ENCODE data around the gene CDH26.

CDH26 gene

GRCh38 chr20:59945175-59945574 is 13.0 kb upstream of the CDH26 start:
- no peak for DNase-seq (ENCODE audit: low read depth in 1 of 2, low spot score in 1 of 2)
- no peak overlapping the region for H3K27ac ChIP-seq (replicated peaks)

GRCh38 chr20:59945731-59946130 is 12.5 kb upstream of the CDH26 start:
- DNase-seq (ENCODE audit: low read depth in 1 of 2, low spot score in 1 of 2): no peak
- H3K27me3 ChIP-seq (ENCODE audit: insufficient read depth, poor library complexity, severe bottlenecking): no peaks in the 10 kb centered on the region
- no peak overlapping the region for H3K27ac ChIP-seq (replicated peaks)
- TF ChIP-seq POLR2AphosphoS5 (IDR thresholded peaks at IDR 0.05; ENCODE audit: low read depth) (no peak), GABPA (IDR thresholded peaks at IDR 0.05; ENCODE audit: low read depth) (no peak)
- no peak overlapping the region for H3K4me3 ChIP-seq (replicated peaks; ENCODE audit: insufficient read depth, low read length)

More at GRCh38 chr20:59945175-59945574, 13.0 kb upstream of the CDH26 start:
- TF ChIP-seq SPI1 (IDR thresholded peaks at IDR 0.05; ENCODE audit: borderline replicate concordance, low read depth) (no peak), GABPA (IDR thresholded peaks at IDR 0.05; ENCODE audit: low read depth) (no peak), REST (IDR thresholded peaks at IDR 0.05; ENCODE audit: insufficient replicate concordance, low read depth) (no peak), CTCF (IDR thresholded peaks at IDR 0.05; ENCODE audit: insufficient read depth, low read length) (no peak), POLR2AphosphoS5 (IDR thresholded peaks at IDR 0.05; ENCODE audit: low read depth) (no peak)
- Histone ChIP-seq H3K27me3 (ENCODE audit: insufficient read depth, poor library complexity, severe bottlenecking) (no peaks in the 10 kb centered on the region), H3K4me3 (replicated peaks; ENCODE audit: insufficient read depth, low read length) (no peak overlapping the region)

- Histone ChIP-seq H3K27me3 (ENCODE audit: insufficient read depth, poor library complexity, severe bottlenecking) (no peaks in the 10 kb centered on the region), H3K27ac (replicated peaks) (no peak overlapping the region), H3K4me3 (replicated peaks; ENCODE audit: insufficient read depth, low read length) (no peak overlapping the region)
- DNase-seq (ENCODE audit: low read depth in 1 of 2, low spot score in 1 of 2): no peak
- TF ChIP-seq SPI1 (IDR thresholded peaks at IDR 0.05; ENCODE audit: borderline replicate concordance, low read depth): no peak
- no peak for TF ChIP-seq POLR2AphosphoS5 (IDR thresholded peaks at IDR 0.05; ENCODE audit: low read depth)
- TF ChIP-seq GABPA (IDR thresholded peaks at IDR 0.05; ENCODE audit: low read depth): no peak
- no peak for TF ChIP-seq REST (IDR thresholded peaks at IDR 0.05; ENCODE audit: insufficient replicate concordance, low read depth)
- no peak for TF ChIP-seq CTCF (IDR thresholded peaks at IDR 0.05; ENCODE audit: insufficient read depth, low read length)
Observed at GRCh38 chr20:59947376-59947775, 10.8 kb upstream of the CDH26 start.

GRCh38 chr20:59948212-59948611 is 10.0 kb upstream of the CDH26 start:
- Histone ChIP-seq H3K4me3 (replicated peaks; ENCODE audit: insufficient read depth, low read length) (no peak overlapping the region), H3K27ac (replicated peaks) (no peak overlapping the region; the same call in 1 of the 2 replicates), H3K27me3 (ENCODE audit: insufficient read depth, poor library complexity, severe bottlenecking) (no peaks in the 10 kb centered on the region)
- no peak for DNase-seq (ENCODE audit: low read depth in 1 of 2, low spot score in 1 of 2)
- TF ChIP-seq REST (IDR thresholded peaks at IDR 0.05; ENCODE audit: insufficient replicate concordance, low read depth) (no peak), SPI1 (IDR thresholded peaks at IDR 0.05; ENCODE audit: borderline replicate concordance, low read depth) (no peak), POLR2AphosphoS5 (IDR thresholded peaks at IDR 0.05; ENCODE audit: low read depth) (no peak), CTCF (IDR thresholded peaks at IDR 0.05; ENCODE audit: insufficient read depth, low read length) (no peak), GABPA (IDR thresholded peaks at IDR 0.05; ENCODE audit: low read depth) (no peak)
